GM12878 (cell line): ENCODE data around the gene AQP3. TPM values are rescaled to one million over a fixed set of nuclear protein-coding genes. Genes with fewer than 3 reads are reported as not detected.
A peak's percentile ranks its signal among the peaks of the same experiment; 100 is the strongest.

Experiments used
- ATAC-seq: fragments of 200-7000 bp; cut with Tn5 transposase; 3 replicates; pipeline ENCODE4 v1.9.1; 2020; ENCODE audit warnings: mild to moderate bottlenecking, moderate library complexity
- BruUV-seq: library from RNA; stranded (reverse); fragments of 400-500 nt; replicated peaks from 2 replicates; lab custom pipeline; 2021; lab: Mats Ljungman, UMichigan
- CTCF ChIA-PET: fragments of 300-600 bp; sonication (Branson Sonifier 250); formaldehyde crosslinking; extraction: SDS; loops from one replicate; lab custom pipeline; 2021; ENCODE audit warnings: inconsistent platforms; lab: Yijun Ruan, JAX
- POLR2A ChIA-PET: fragments of 350-600 bp; formaldehyde crosslinking; extraction: SDS; loops from one replicate; lab custom pipeline; 2021; ENCODE audit warnings: inconsistent platforms; lab: Charles Lee
- RAD21 ChIA-PET: fragments of 300-600 bp; sonication (Branson Sonifier 250); formaldehyde crosslinking; loops from one replicate; lab custom pipeline; 2023; ENCODE audit warnings: antibody characterized with exemption; ENCODE audit not compliant: unreplicated experiment; lab: Charles Lee
- SMC1A ChIA-PET: fragments of 300-600 bp; sonication (Branson Sonifier 250); formaldehyde crosslinking; loops from one replicate; lab custom pipeline; 2023; ENCODE audit not compliant: unreplicated experiment, uncharacterized antibody; lab: Charles Lee
- DNase-seq: peaks from one replicate; pipeline ENCODE4 v3.0.0-alpha.2; 2011; ENCODE audit warnings: low read depth, low spot score
- FAIRE-seq: peaks from 3 replicates; lab custom pipeline; 2011; peaks lifted over from hg19 to GRCh38; lab: Jason Lieb, UNC
- H2AFZ ChIP-seq: 2 replicates; pipeline ENCODE4 v1.6.0; 2011; ENCODE audit warnings: low read depth, low read length, control low read depth; ENCODE audit not compliant: control insufficient read depth
- H3K27ac ChIP-seq: 2 replicates; pipeline ENCODE4 v1.5.1; 2011; ENCODE audit warnings: control low read depth; ENCODE audit not compliant: control insufficient read depth, insufficient read depth
- H3K27me3 ChIP-seq, 2 experiments: replicated peaks in 1 of 2; 2 replicates each; pipeline versions ENCODE4 v1.6.0 to v1.6.1; 2011; ENCODE audit warnings: low read length in 1 of 2; ENCODE audit not compliant: control insufficient read depth in 2 of 2, insufficient read depth in 2 of 2
- H3K36me3 ChIP-seq, 2 experiments: 2 replicates each; pipeline ENCODE4 v1.5.1; 2011; ENCODE audit warnings: low read length in 1 of 2; ENCODE audit not compliant: control insufficient read depth in 2 of 2, insufficient read depth in 2 of 2
- H3K4me1 ChIP-seq: 2 replicates; pipeline ENCODE4 v1.6.1; 2011; ENCODE audit warnings: mild to moderate bottlenecking, low read length, moderate library complexity, mixed read lengths; ENCODE audit not compliant: control insufficient read depth, insufficient read depth
- H3K4me2 ChIP-seq: 2 replicates; pipeline ENCODE4 v1.6.0; 2011; ENCODE audit warnings: control low read depth; ENCODE audit not compliant: control insufficient read depth, insufficient read depth
- H3K4me3 ChIP-seq: fragments of 200-600 bp; sonication (generic); 2 replicates; pipeline ENCODE4 v1.5.1; 2016
- H3K79me2 ChIP-seq: 2 replicates; pipeline ENCODE4 v1.6.0; 2011; ENCODE audit warnings: low read length; ENCODE audit not compliant: control insufficient read depth, insufficient read depth
- H3K9ac ChIP-seq: 2 replicates; pipeline ENCODE4 v1.8.0; 2011; ENCODE audit warnings: low read length, control low read depth, mixed read lengths; ENCODE audit not compliant: control insufficient read depth, insufficient read depth
- H3K9me3 ChIP-seq: replicated peaks from 3 replicates; pipeline ENCODE4 v1.5.1; 2011; ENCODE audit warnings: mild to moderate bottlenecking, low read length; ENCODE audit not compliant: control insufficient read depth, insufficient read depth
- H4K20me1 ChIP-seq: 2 replicates; pipeline ENCODE4 v1.6.0; 2011; ENCODE audit not compliant: control insufficient read depth, insufficient read depth
- BCL3 ChIP-seq: IDR thresholded peaks from 2 replicates; pipeline ENCODE4 v1.6.1; 2011; ENCODE audit warnings: borderline replicate concordance, low read depth, mild to moderate bottlenecking, moderate library complexity, low read length; ENCODE audit not compliant: insufficient read depth, poor library complexity, severe bottlenecking
- CBX5 ChIP-seq: sonication (generic); IDR thresholded peaks from 2 replicates; pipeline ENCODE4 v1.6.1; 2016; ENCODE audit warnings: low read depth, moderate library complexity, mild to moderate bottlenecking, inconsistent platforms
- CEBPZ ChIP-seq: fragments of 150-350 bp; IDR thresholded peaks from 2 replicates; pipeline ENCODE4 v1.6.1; 2016; ENCODE audit warnings: low read depth, low read length
- CHD2 ChIP-seq: IDR thresholded peaks from 2 replicates; pipeline ENCODE4 v1.6.1; 2011; ENCODE audit warnings: low read depth, low read length, improper control_type of control experiment, borderline replicate concordance
- CTCF ChIP-seq, 3 experiments: IDR thresholded peaks in 2 of 3; conservative IDR thresholded peaks in 1 of 3; 2 replicates each; pipeline ENCODE4 v1.5.1; 2011; ENCODE audit warnings: low read depth in 3 of 3, low read length in 3 of 3, mild to moderate bottlenecking in 3 of 3, control low read depth in 2 of 3, moderate library complexity in 2 of 3, inconsistent platforms in 1 of 3, mixed read lengths in 1 of 3; ENCODE audit not compliant: control insufficient read depth in 2 of 3, insufficient read depth in 1 of 3; ENCODE audit errors: extremely low read depth in 1 of 3
- DPF2 ChIP-seq: fragments of 450-650 bp; IDR thresholded peaks from 2 replicates; pipeline ENCODE4 v1.6.1; 2017; ENCODE audit warnings: mild to moderate bottlenecking
- EP300 ChIP-seq, 2 experiments: fragments of 150-350 bp in 1 of 2; IDR thresholded peaks; 2 replicates each; pipeline ENCODE4 v1.6.1; 2011 to 2012; ENCODE audit warnings: low read depth in 2 of 2, low read length in 2 of 2, borderline replicate concordance in 1 of 2, improper control_type of control experiment in 1 of 2, inconsistent platforms in 1 of 2; ENCODE audit not compliant: control insufficient read depth in 1 of 2
- ESRRA ChIP-seq: IDR thresholded peaks from 2 replicates; pipeline ENCODE4 v1.6.1; 2012; ENCODE audit warnings: mild to moderate bottlenecking, low read length, improper control_type of control experiment
- NRF1 ChIP-seq: conservative IDR thresholded peaks from 2 replicates; pipeline ENCODE4 v1.6.1; 2011; ENCODE audit warnings: mild to moderate bottlenecking, low read depth, low read length, improper control_type of control experiment
- PBX3 ChIP-seq: IDR thresholded peaks from 2 replicates; pipeline ENCODE4 v1.6.1; 2011; ENCODE audit warnings: mild to moderate bottlenecking, low read depth, low read length, moderate library complexity; ENCODE audit not compliant: insufficient replicate concordance
- SRF ChIP-seq, 2 experiments: IDR thresholded peaks; 2 replicates each; pipeline ENCODE4 v1.6.1; 2011; ENCODE audit warnings: low read depth in 2 of 2, low read length in 2 of 2, mild to moderate bottlenecking in 1 of 2, moderate library complexity in 1 of 2
- TCF3 ChIP-seq: IDR thresholded peaks from 2 replicates; pipeline ENCODE4 v1.6.1; 2012; ENCODE audit warnings: low read depth, mild to moderate bottlenecking, low read length, borderline replicate concordance; ENCODE audit not compliant: insufficient read depth
- ZNF622 ChIP-seq: fragments of 450-650 bp; IDR thresholded peaks from 2 replicates; pipeline ENCODE4 v1.6.1; 2017; ENCODE audit warnings: mild to moderate bottlenecking, inconsistent platforms
- ZSCAN29 ChIP-seq: fragments of 450-650 bp; IDR thresholded peaks from 2 replicates; pipeline ENCODE4 v1.6.1; 2017; ENCODE audit warnings: mild to moderate bottlenecking, moderate library complexity
- WGBS: methylation state at CpG from one replicate; pipeline ENCODE4 v1.1.6; 2016; ENCODE audit warnings: low lambda C conversion rate; ENCODE audit not compliant: insufficient replicate concordance, insufficient coverage; ENCODE audit errors: missing lambda C conversion rate; 5-methylcytosine and 5-hydroxymethylcytosine counted together
- in situ Hi-C: fragments of 300-500 bp; cut with MboI; formaldehyde crosslinking; loops from 9 replicates; pipeline ENCODE4 v1.14.3; 2018; ENCODE audit warnings: mixed read lengths
- intact Hi-C: fragments of 100-400 bp; cut with micrococcal nuclease; formaldehyde crosslinking; loops from one replicate; pipeline ENCODE4 v1.14.2; 2022; ENCODE audit not compliant: unreplicated experiment
- polyA plus RNA-seq, 11 experiments: library from polyadenylated mRNA; depleted of rRNA in 4 of 11; unstranded in 6 of 11; stranded (reverse) in 5 of 11; fragments of >200 nt; fragmentation: Nextera tagmentation in 4 of 11; fragmentation: Illumina TruSeq in 1 of 11; extraction: Ambion mirVana in 4 of 11; extraction: Trizol in 1 of 11; gene quantifications; 1 replicate in 1 of 11; 2 replicates in 10 of 11; pipeline versions ENCODE4 v1.2.1 to v1.2.3, GENCODE V29; 2011 to 2016; ENCODE audit warnings: inconsistent platforms in 2 of 11, missing spikeins in 2 of 11, low read depth in 1 of 11
- total RNA-seq, 4 experiments: library from RNA; depleted of rRNA in 3 of 4; stranded (reverse); fragments of >200 nt in 3 of 4; fragmentation: Illumina TruSeq in 1 of 4; extraction: Trizol in 1 of 4; gene quantifications; 2 replicates each; pipeline versions ENCODE4 v1.2.1 to v1.2.3, GENCODE V29; 2013 to 2021

The AQP3 gene
- total and polyA plus RNA-seq, 10 of the 15 experiments (the other 5 are each of a cell fraction or from before 2014, with no cell fraction given): 0.60 to 11.8 (median 4.5) TPM

- ATAC-seq (no peak), DNase-seq (no peak), FAIRE-seq (no peak)
- Histone ChIP-seq H3K4me1 (no peaks in the 10 kb centered on the region; the same call in 1 of the 2 replicates), H3K4me3 (no peak overlapping the region), H4K20me1 (no peaks in the 10 kb centered on the region), H3K27ac (no peak overlapping the region), H3K27me3 (peaks cover 2 to 6% of the 10 kb centered on the region in 2 experiments; a peak in 3 of 4 replicates), H3K79me2 (no peaks in the 10 kb centered on the region), H3K9ac (no peak overlapping the region), H3K4me2 (no peak overlapping the region), H3K36me3 (no peaks in the 10 kb centered on the region), H3K9me3 (no peaks in the 10 kb centered on the region), H2AFZ (no peak overlapping the region)
- BruUV-seq: no TSS peak
- ChIA-PET CTCF (interaction anchor here (0.9 to 1.6 kb wide), 4 partner anchors 13 to 20 kb away, joined by 3 to 6 read pairs (median 4); partner anchors contain the start of gene AQP3), RAD21 (no interaction called here), POLR2A (no interaction called here), SMC1A (interaction anchor here (1.3 kb wide), 1 partner anchor 19 kb away, joined by 3 read pairs; no protein-coding TSS in a partner anchor)
- in situ Hi-C loops (no loop called here), intact Hi-C loops (no loop called here)
- 27% methylated on average over 16 of the region's 16 CpGs for WGBS
- TF ChIP-seq CEBPZ (no peak), CHD2 (no peak), SRF (IDR thresholded peaks at IDR 0.05; ENCODE audit: low read depth in 2 of 2, low read length in 2 of 2) (no peak), ZSCAN29 (no peak), EP300 (IDR thresholded peaks at IDR 0.05; ENCODE audit: borderline replicate concordance in 1 of 2, control insufficient read depth in 1 of 2, low read depth in 2 of 2, low read length in 2 of 2) (no peak), CBX5 (no peak), CTCF (IDR thresholded peaks at IDR 0.05 in 2 of 3, conservative IDR thresholded peaks at IDR 0.05 in 1 of 3; ENCODE audit: control insufficient read depth in 2 of 3, extremely low read depth in 1 of 3, insufficient read depth in 1 of 3, low read depth in 3 of 3, low read length in 3 of 3) (no peak), ESRRA (no peak), ZNF622 (no peak), PBX3 (peak; percentile 55), DPF2 (no peak), BCL3 (peak; percentile 94), TCF3 (0 out of 2 replicates have a peak, but pooled peaks have one; percentile 46), NRF1 (no peak)
These were observed 12.9 kb downstream of the AQP3 start for GRCh38 chr9:33434317-33435105.
